Skeletal muscle cell (primary cell): ENCODE results near the gene SLC18B1.
A peak's percentile ranks its signal among the peaks of the same experiment; 100 is the strongest.

Experiments used
- DNase-seq: peaks from one replicate; pipeline ENCODE4 v3.0.0-alpha.2; 2010; ENCODE audit warnings: low read depth
- H3K4me3 ChIP-seq: 2 replicates; pipeline ENCODE4 v1.5.1; 2011; ENCODE audit warnings: low read depth, mild to moderate bottlenecking, control low read depth, low read length, moderate library complexity

The SLC18B1 gene

DNA sequence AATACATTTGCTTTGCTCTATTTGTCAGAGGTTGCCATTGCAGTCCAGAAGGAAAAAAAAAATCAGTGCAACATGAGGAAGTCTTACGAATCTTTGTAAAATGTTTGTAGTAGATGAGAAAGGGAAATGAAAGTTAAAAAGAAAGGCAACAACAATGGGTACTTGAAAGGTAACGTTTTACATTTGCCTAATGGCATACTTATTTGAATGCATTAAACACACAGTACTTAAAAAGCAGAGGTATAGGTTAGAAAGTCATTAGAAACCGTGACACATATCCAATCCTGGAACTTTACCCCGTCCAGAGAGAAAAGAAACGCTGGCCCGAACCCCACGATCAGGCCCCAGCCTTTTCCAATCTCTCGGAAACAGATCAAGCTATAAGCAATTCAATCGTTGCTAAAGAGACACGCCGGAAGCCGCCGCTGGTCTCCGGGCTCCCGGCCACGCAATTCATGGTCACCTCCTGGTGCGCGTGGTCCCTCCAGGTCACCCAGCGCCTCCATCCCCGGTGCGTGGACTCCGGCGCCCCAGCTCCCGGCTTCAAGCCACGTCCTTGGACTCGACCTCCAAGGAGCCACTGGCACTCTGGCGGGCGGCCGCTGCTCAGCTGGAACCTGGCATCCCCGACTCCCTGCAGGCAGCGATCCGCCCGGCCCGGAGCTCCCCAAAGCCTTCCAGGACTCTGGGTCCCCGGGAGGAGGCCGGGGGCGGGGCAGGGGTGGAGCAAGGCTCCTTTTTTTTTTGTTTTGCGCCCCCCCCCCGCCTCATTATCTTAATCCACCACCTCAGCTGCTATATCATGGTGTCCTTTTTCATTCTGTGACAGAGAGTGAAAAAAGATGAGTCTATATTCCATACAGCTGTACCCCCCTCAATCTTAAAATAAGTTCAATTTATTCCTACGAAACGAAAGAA is at the start of gene SLC18B1:
Gene SLC18B1 (minus strand): TSS at position 687 of the 918 bp plus-strand sequence. CDS start 181 bp downstream, at position 506.
- DNase-seq = no peak
- H3K4me3 ChIP-seq = peak within 1 kb of the TSS; percentile 72

DNA sequence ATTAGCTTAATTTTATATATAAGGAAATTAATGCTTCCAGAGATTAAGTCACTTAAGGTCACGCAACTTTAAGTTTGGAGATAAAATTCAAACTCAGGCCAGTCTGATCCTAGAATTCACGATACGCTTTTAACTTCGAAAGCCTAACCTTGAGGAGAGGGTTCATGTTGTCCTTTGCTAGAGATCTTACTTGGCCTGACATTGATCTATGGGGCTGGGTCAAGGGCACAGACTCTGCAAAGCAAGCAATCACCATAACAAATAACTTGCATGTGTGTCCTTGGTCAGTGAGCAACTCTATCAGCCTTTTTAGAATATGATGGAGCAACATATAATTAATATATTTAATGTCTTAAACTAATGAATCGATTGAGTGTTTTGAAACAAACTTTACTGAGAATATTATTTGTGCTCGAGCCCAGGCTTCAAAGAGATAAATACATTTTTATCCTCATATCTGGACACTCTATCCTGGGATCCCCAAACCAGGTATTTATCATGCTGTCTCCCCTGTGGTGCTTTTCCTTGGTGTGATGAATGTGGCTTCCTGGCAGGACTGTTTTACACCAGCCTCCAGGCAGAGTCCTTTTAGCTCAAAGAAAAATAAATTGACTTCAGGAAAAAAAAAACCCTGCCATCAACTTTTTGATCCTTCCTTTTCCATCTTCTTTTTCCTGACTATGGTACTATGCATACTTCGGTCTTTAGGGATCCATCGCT is 45.0 kb upstream of the SLC18B1 start:
- DNase-seq = no peak
- H3K4me3 ChIP-seq = no peak overlapping the region

DNA sequence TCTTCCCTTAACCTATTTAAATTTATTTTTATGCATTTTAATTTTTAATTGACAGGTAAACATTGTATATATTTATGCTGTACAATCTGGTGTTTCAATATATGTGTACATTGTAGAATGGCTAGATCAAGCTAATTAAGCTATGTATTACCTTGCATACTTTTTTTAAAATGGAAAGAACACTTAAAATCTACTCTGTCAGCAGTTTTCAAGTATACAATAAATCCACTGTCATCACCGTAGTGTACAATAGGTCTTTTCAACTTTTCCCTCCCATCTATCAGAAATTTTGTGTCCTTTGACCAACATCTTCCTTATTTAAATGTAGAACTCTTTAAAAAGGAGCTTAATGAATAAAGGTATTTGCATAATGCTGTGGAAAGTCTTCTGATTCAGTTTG is 43.5 kb upstream of the SLC18B1 start:
- no peak overlapping the region for H3K4me3 ChIP-seq
- DNase-seq = no peak

DNA sequence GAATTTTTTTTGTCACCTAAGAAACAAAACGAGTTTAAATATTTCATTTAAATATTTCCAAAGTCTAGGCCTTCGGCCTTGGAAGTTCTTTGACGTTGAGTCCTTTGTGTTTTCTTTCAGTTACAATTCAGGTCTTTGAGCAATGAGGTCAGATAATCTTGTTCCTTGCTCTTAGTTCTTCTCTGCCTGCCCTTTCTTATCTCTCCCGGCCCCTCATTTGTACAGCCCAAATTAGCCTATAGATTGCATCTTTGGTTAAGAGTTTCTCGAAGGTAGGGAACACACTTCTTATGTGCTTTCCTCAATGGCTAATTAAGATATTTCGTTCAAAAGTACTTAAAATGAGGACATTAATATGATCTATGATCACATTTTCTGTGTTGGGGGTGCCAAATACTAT is 34.5 kb upstream of the SLC18B1 start:
- no peak overlapping the region for H3K4me3 ChIP-seq
- DNase-seq = no peak

DNA sequence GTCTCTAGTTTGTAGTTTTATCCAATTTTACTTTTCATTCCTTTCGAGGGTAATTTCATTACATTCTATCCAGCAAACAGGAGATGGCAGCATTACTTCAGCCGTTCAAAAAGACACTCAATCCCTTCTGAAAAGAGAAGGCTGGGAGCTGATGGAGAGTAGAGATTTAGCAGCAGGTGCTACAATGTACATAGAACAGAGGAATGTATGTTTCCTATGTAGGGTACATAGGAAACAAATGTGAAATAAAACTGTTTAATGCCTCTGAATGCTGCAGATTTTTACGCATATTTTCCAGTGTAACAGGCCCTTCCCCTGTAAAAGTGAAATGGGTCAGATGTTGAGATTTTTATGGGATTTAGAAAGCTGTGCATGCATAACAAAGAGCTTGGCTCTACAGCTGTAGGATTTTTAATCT is 31.9 kb upstream of the SLC18B1 start:
- no peak for DNase-seq
- no peak overlapping the region for H3K4me3 ChIP-seq

DNA sequence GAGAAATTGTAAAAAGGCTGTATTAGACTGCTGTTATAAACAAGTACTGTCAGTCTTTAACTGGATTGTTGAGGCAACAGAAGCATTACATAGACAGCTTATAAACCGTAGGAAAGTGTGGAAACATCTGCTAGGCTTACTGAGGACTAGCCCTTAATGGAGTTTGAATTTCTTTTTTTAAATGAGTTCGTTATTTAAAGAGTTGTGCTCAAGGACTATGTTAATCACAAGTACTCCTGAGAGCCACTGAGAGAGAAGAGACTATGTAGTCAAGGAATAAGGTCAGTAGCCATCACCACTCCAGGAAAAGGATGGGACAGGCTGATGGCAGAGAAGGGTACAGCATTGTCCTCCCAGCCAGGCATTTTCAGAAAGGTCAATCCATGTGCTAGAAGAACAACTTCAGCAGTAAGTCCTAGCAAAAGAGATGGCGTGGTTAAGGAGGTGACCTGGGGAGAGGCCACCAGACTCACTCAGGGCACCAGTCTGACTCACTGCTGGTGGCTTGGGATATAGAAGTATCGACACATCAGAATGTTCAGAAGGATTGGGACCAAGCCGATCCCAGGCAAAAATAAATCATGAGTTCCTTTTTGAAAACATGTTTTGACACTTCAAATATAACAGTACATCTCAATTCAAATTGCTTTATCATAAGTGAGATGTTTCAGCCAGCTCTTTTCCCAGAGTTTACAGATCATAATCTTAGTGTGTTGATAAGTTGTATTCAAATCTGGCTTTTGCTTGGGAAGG is 22.4 kb upstream of the SLC18B1 start:
- no peak overlapping the region for H3K4me3 ChIP-seq
- no peak for DNase-seq

DNA sequence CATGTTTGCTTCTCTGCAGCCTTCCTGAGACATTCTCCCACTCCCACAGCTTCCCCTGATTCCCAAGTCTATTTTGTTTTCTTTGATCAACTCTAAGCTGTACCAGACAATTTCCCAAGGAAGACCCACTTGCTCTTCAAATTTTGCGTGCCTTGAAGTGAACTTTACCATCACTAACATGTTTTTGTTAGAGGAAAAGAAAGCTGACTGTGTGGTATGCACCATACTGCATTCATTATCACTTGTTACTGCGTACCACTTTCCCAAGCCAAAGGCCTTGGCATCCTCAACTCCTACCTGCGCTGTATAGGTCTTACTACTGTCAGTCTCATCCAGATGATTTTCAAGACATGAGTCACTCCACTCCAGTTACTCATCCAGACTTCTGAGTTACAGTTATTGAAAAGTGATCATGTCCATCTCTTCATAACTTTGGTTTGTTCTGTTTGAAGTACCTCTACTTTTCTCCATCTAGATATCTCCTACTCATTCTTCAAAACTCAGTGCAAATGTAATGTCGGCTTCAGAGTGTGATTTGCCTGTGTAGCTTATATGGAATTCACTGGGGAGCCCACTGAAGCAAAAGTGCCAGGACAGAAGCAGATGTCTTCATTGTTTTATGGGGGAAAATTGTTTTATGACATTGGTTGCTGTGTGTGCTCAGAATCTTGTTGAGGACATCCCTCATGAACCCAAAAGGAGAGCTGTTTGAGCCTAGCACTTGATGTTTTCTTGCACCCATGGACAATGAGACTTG is 21.1 kb upstream of the SLC18B1 start:
- H3K4me3 ChIP-seq = no peak overlapping the region
- no peak for DNase-seq

DNA sequence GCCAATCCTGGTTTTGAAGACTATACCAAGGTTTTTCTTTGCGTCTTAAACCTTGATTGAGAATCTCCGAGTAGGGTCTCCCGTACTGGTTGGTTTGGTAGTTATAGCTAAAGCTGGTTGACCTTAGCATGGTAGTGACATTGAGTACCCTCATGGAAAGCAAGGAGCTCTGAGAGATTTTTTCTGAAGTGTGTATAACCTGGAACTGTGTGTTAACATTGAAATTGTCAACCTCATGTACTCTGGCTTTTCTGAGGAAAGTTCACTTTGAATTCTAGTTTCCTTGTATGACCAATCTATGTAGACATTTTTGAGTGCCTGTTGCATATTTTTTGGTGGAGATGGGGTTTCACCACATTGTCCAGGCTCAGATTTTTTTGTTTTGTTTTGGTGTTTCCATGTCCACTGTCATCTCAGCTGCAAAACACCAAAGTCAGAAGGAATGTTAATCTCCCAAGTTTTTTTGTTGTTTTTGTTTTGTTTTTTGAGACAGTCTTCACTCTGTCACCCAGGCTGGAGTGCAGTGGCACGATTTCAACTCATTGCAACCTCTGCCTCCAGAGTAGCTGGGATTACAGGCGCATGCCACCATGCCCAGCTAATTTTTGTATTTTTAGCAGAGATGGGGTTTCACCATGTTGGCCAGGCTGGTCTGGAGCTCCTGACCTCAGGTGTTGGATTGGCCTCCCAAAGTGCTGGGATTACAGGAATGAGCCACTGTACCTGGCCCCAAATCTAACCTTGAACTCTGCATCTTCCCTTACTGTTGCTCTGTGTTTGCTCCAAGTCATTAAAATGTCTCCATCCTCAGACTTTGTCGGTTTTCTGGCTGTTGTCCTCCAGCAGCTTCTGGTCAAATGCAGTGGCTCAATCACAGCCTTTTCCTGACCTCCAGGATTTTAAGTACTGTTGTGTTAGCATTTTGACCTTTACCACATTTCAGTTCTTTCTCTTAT is 20.2 kb upstream of the SLC18B1 start:
- no peak for DNase-seq
- H3K4me3 ChIP-seq = no peak overlapping the region

DNA sequence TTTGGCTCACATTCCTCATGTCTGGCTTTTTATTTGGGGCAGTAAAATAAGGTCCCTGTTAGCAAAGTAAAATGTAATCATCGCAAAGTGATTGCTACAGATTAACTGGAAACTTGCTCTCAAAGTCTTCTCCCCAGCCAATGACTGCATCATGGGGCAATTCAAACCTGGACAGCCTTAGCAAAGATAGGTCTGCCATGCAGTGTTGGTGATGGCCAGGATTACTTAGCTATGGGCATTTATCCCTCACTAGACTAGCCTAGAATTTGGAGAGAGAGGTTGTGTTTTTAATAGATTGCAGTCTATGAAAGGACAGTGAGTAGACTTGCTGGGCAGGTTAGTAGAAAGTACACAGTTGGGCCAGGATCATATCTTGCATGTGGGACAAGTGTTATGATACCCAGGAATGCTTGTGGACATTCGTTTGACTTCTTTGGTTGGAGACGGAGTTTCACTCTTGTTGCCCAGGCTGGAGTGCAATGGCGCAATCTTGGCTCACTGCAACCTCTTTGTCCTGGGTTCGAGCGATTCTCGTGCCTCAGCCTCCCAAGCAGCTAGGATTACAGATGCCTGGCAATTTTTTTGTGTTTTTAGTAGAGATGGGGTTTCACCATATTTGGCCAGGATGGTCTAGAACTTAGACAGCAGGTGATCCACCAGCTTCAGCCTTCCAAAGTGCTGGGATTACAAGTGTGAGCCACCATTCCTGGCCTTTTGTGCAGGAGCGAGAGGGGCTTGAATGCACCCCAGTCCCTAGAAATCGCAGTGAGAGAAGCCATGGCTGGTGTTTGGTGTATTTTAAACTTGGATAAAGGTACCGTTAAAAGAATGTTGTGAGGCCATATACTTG is 19.3 kb upstream of the SLC18B1 start:
- H3K4me3 ChIP-seq = no peak overlapping the region

DNA sequence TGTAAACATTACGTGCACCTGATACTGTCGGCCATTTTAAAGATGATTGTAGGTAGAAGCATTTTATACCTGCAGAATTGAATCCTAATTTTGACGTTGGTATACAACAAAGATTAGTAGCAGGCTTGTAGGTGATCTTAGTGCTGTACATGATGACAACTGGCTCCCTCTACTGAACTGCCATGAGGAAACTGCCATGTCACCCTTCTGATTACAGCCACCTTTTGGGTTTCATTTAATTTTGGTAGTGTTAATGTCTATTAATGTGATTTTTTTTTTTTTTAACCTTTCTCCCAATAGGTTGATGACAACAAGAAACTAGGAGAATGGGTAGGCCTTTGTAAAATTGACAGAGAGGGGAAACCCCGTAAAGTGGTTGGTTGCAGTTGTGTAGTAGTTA is 18.2 kb upstream of the SLC18B1 start:
- DNase-seq = no peak
- peak overlapping the region; percentile 86 for H3K4me3 ChIP-seq

More for the DNA sequence above, 19.3 kb upstream of the SLC18B1 start:
- DNase-seq = no peak

DNA sequence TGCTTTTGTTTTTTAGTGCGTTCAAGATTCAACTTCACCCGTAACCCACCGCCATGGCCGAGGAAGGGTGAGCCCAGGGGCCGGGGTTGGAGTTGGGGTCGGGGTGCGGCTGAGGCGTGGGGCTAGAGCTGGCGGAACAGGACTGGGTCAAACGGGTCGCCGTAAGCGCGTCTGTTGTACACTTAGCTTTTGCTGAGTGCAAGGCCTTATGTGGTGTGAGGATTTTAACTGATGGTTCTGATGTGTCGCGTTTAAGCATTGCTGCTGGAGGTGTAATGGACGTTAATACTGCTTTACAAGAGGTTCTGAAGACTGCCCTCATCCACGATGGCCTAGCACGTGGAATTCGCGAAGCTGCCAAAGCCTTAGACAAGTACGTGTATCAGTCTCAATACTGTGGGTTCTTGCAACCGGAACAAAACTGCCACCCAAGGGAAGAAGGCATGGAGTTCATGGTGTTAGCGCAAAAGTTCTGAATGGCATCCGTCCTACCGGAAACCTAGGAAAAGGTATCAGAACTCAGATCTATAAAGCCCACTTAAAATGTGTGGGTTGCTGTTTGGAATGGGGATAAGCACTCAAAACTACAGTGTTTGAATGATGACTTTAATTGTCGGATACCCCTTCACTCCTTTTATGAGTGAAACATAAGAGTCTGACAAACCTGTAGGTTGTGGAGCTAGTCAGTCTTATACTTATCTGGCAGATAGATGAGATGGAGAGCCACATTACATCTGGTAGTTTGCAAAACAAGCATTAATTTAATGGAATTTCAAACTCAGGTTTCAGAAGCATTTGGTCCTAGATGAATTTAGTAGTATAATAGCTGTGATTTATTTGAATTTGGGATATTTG is 16.5 kb upstream of the SLC18B1 start:
- peak overlapping the region; percentile 86 for H3K4me3 ChIP-seq
- no peak for DNase-seq

DNA sequence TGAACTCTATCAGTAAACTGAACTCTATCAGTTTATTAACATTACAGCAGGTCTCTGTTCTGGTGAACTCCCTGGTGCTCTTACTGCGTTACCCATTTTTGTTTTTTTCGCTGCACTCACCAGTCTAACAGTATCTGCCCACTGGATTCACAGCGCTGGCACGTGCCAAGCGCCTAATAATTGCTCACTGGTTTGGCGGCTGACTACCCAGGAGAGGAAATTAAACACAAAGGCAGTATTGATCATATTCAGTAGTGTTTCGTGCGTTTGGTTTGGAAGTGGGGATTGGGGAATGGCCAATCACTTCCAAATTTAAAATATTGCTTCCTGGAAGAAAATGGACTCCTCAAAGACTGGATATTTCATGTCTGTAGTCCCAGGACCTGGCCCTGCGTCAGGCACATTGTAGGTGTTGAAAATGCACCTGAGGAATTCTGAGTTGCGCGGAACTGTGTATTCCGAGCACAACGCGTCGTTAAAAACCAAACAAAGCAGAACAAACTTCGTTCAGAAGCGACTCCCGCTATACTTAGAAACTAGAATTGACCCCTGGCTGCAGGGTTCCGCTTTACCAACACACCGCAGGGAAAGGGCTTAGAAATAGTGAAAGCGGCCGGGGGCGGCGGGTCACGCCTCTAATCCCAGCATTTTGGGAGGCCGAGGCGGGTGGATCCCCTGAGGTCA is 14.9 kb upstream of the SLC18B1 start:
- DNase-seq = no peak

DNA sequence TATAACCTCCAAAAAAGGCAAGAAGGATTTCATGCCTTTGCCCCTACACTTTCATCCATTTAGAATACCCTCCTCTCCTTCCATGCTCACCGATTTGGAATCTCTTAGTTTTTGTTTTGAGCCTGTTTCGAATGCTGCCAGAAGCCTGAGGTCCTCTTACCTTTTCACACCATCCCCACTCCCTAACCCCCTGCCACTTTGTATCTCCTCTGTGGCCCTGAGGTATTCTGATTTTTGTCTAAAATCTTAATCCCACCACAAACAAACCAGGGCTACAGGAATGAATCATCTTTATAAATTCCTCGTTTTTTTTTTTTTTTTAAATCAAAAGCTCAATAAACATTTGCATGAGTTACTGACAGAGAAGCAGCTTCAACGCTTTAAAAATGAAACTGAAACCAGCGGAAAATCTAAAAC is 14.3 kb upstream of the SLC18B1 start:
- H3K4me3 ChIP-seq = peak overlapping the region; percentile 86
- DNase-seq = no peak

More for the DNA sequence above, 14.9 kb upstream of the SLC18B1 start:
- peak overlapping the region; percentile 86 for H3K4me3 ChIP-seq

DNA sequence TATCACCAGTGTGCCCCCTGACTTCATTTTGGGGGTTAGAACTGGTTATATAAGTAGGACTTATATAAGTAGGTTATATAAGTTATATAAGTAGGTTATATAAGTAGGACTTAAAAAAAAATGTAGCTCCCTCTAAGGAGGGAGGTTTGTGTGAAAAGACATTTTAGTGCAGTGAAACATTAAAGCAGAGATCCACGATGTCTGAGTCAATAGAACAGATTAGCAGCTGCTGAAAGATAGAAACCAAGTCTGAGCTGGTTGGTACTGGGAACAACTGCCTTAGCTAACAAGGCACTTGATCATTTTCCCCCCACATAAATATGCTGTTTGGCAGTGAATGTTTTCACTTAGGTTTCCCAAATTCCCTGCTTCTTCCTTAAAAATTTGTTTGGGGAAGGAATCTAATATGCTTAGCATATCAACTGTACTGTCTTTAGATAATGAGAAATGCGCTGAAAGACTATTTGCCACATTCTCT is 13.9 kb upstream of the SLC18B1 start:
- peak overlapping the region; percentile 86 for H3K4me3 ChIP-seq
- no peak for DNase-seq

DNA sequence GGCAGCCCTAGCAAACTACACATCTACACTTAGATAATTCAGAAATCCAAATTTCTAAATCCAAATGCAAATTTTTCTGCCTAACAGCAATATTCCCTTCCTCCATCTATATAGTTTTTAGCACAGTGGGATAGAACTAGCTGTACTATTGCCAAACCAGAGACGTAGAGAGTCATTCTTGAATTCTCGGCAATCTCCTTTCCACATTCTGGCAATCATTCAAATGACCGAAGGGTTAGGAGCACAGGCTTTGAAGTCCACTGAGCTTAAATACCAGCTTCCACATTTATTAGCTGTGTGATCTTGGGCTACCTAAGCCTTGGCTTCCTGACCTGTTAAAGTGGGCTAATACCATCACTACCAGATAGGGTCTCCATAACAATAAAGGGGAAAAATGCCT is 12.8 kb upstream of the SLC18B1 start:
- H3K4me3 ChIP-seq = no peak overlapping the region
- DNase-seq = no peak

DNA sequence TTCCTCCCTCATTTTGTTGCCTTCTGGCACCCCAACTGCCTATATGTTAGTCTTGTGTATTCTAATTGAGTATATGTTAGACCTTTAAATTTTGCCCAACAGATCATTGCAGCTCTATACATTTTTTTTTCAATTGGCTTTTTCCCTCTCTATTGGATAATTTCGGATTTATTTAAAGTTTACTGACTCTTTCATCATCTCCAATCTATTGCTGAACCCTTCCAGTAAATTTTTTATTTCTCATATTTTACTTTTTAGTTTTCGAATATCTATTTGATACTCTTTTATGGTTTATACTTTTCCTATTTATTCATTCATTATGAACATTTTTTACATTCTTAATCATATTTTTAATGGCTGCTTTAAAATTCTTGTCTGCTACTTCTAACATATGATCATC is 7.1 kb upstream of the SLC18B1 start:
- H3K4me3 ChIP-seq = no peak overlapping the region
- no peak for DNase-seq
